GM21381 (cell line): ENCODE data around the gene IKZF3.
"Not testable (repeated sequence)": the region's sequence is repeated elsewhere in the genome, so short reads cannot be mapped to it uniquely, and the experiment has no call there.

Experiments used
- ATAC-seq: cut with Tn5 transposase; IDR thresholded peaks from one replicate; pipeline ENCODE4 v1.9.1; 2021; ENCODE audit warnings: mild to moderate bottlenecking, moderate library complexity; ENCODE audit not compliant: unreplicated experiment

Gene IKZF3

GRCh38 chr17:39863918-39864746, at the start of gene IKZF3:
IKZF3 (minus strand) TSS chr17:39864312; CDS start chr17:39864126, 186 bp downstream.
- ATAC-seq, result peak; percentile 37

- no peak for ATAC-seq
These were observed 44.8 kb upstream of the IKZF3 start for GRCh38 chr17:39908789-39909352.

GRCh38 chr17:39904990-39905288, 40.8 kb upstream of the IKZF3 start:
- no peak for ATAC-seq

GRCh38 chr17:39903158-39903884, 39.2 kb upstream of the IKZF3 start:
- ATAC-seq, result no peak

GRCh38 chr17:39902027-39902426, 37.9 kb upstream of the IKZF3 start:
- ATAC-seq, result not testable (repeated sequence)

GRCh38 chr17:39899215-39899614, 35.1 kb upstream of the IKZF3 start:
- no peak for ATAC-seq

- no peak for ATAC-seq
These were observed 34.0 kb upstream of the IKZF3 start for GRCh38 chr17:39898088-39898487.

- ATAC-seq, result no peak
These were observed 30.7 kb upstream of the IKZF3 start for GRCh38 chr17:39894681-39895376.

- no peak for ATAC-seq
These were observed 25.1 kb upstream of the IKZF3 start for GRCh38 chr17:39889200-39889599.

GRCh38 chr17:39887078-39887477, 23.0 kb upstream of the IKZF3 start:
- no peak for ATAC-seq

GRCh38 chr17:39886102-39886501, 22.0 kb upstream of the IKZF3 start:
- not testable (repeated sequence) for ATAC-seq

GRCh38 chr17:39872751-39873150, 8.6 kb upstream of the IKZF3 start:
- no peak for ATAC-seq

- ATAC-seq, result no peak
These were observed 7.7 kb upstream of the IKZF3 start for GRCh38 chr17:39871801-39872200.

- no peak for ATAC-seq
These were observed 6.7 kb upstream of the IKZF3 start for GRCh38 chr17:39870776-39871175.

GRCh38 chr17:39868554-39868942, 4.4 kb upstream of the IKZF3 start:
- no peak for ATAC-seq

GRCh38 chr17:39867880-39868553, 3.9 kb upstream of the IKZF3 start, which contains the start of gene ZPBP2:
ZPBP2 (plus strand) TSS chr17:39868202; CDS start chr17:39868355, 153 bp downstream.
- ATAC-seq, result no peak

- peak; percentile 46 for ATAC-seq
These were observed 3.2 kb upstream of the IKZF3 start for GRCh38 chr17:39867084-39867879.

GRCh38 chr17:39866013-39866730, 2.1 kb upstream of the IKZF3 start:
- no peak for ATAC-seq

- no peak for ATAC-seq
These were observed 731 bp downstream of the IKZF3 start for GRCh38 chr17:39863244-39863917.
